HEK293 (cell line): ENCODE results near the gene NPHP4.

Experiments
- CTCF ChIA-PET: fragments of 350-600 bp; formaldehyde crosslinking; extraction: SDS; loops from one replicate; lab custom pipeline; 2021; ENCODE audit warnings: antibody characterized with exemption; lab: Yijun Ruan, JAX
- POLR2A ChIA-PET: fragments of 300-600 bp; formaldehyde crosslinking; extraction: SDS; loops from one replicate; lab custom pipeline; 2020; ENCODE audit warnings: antibody characterized with exemption, inconsistent platforms; lab: Yijun Ruan, JAX
- H3K27ac ChIP-seq: fragments of 200-500 bp; sonication (Bioruptor generic); 2 replicates; pipeline ENCODE4 v1.5.1; 2014; ENCODE audit warnings: low read depth, low read length, control low read depth, inconsistent platforms; ENCODE audit errors: extremely low read depth
- H3K36me3 ChIP-seq, 2 experiments: fragments of 200-500 bp in 1 of 2; sonication (Bioruptor generic) in 1 of 2; 1 replicate in 1 of 2; 2 replicates in 1 of 2; pipeline ENCODE4 v1.5.1; 2014 to 2017; ENCODE audit warnings: inconsistent platforms in 2 of 2, low read length in 2 of 2; ENCODE audit not compliant: control insufficient read depth in 2 of 2, insufficient read depth in 1 of 2
- H3K4me1 ChIP-seq: fragments of 200-500 bp; sonication (Bioruptor generic); 2 replicates; pipeline ENCODE4 v1.5.1; 2014; ENCODE audit warnings: mild to moderate bottlenecking, low read length, inconsistent platforms; ENCODE audit not compliant: control insufficient read depth, insufficient read depth
- H3K4me3 ChIP-seq: 2 replicates; pipeline ENCODE4 v1.5.1; 2011; ENCODE audit warnings: low read depth, mild to moderate bottlenecking, control low read depth, low read length, moderate library complexity
- H3K9me3 ChIP-seq: fragments of 200-500 bp; sonication (Bioruptor generic); 2 replicates; pipeline ENCODE4 v1.5.1; 2014; ENCODE audit warnings: low read depth, low read length, inconsistent platforms; ENCODE audit not compliant: control insufficient read depth, insufficient read depth
- BCL11A ChIP-seq: fragments of 450-650 bp; formaldehyde crosslinking; IDR thresholded peaks from 2 replicates; pipeline ENCODE4 v1.5.1; 2016; ENCODE audit warnings: low read depth, missing biosample characterization, missing genetic modification characterization
- GFI1B ChIP-seq: fragments of 450-650 bp; formaldehyde crosslinking; IDR thresholded peaks from 2 replicates; pipeline ENCODE4 v1.5.1; 2016; ENCODE audit warnings: missing biosample characterization, missing genetic modification characterization
- HOXA7 ChIP-seq: sonication (generic); formaldehyde crosslinking; IDR thresholded peaks from 2 replicates; pipeline ENCODE4 v1.8.1; 2022; ENCODE audit warnings: missing genetic modification reagents, borderline replicate concordance
- KLF10 ChIP-seq: fragments of 450-650 bp; IDR thresholded peaks from 2 replicates; pipeline ENCODE4 v1.5.1; 2018; ENCODE audit warnings: missing biosample characterization, mild to moderate bottlenecking, missing genetic modification characterization
- KLF16 ChIP-seq: fragments of 450-650 bp; formaldehyde crosslinking; IDR thresholded peaks from 2 replicates; pipeline ENCODE4 v1.5.1; 2017; ENCODE audit warnings: missing biosample characterization, missing genetic modification characterization
- MZF1 ChIP-seq: fragments of 450-650 bp; formaldehyde crosslinking; IDR thresholded peaks from 2 replicates; pipeline ENCODE4 v1.5.1; 2017; ENCODE audit warnings: missing biosample characterization, missing genetic modification characterization, borderline replicate concordance
- PRDM1 ChIP-seq: fragments of 450-650 bp; formaldehyde crosslinking; IDR thresholded peaks from 2 replicates; pipeline ENCODE4; 2016; ENCODE audit warnings: missing biosample characterization, missing genetic modification characterization
- REPIN1 ChIP-seq: fragments of 450-650 bp; formaldehyde crosslinking; IDR thresholded peaks from 2 replicates; pipeline ENCODE4 v1.5.1; 2017; ENCODE audit warnings: missing biosample characterization, missing genetic modification characterization, low read depth
- TCF7L2 ChIP-seq: IDR thresholded peaks from 2 replicates; pipeline ENCODE4 v1.6.1; 2011; ENCODE audit warnings: low read depth, mild to moderate bottlenecking, inconsistent platforms, low read length, moderate library complexity, borderline replicate concordance
- ZBTB1 ChIP-seq: fragments of 450-650 bp; formaldehyde crosslinking; IDR thresholded peaks from 2 replicates; pipeline ENCODE4 v1.5.1; 2016; ENCODE audit warnings: missing biosample characterization, missing genetic modification characterization
- ZBTB26 ChIP-seq: fragments of 450-650 bp; formaldehyde crosslinking; optimal IDR thresholded peaks from 2 replicates; pipeline ENCODE3; 2016; ENCODE audit warnings: missing biosample characterization, mild to moderate bottlenecking, missing genetic modification characterization
- ZBTB48 ChIP-seq: fragments of 450-650 bp; formaldehyde crosslinking; IDR thresholded peaks from 2 replicates; pipeline ENCODE4 v1.5.1; 2016; ENCODE audit warnings: missing biosample characterization, missing genetic modification characterization
- ZBTB8A ChIP-seq: fragments of 450-650 bp; formaldehyde crosslinking; IDR thresholded peaks from 2 replicates; pipeline ENCODE4 v1.5.1; 2016; ENCODE audit warnings: missing biosample characterization, missing genetic modification characterization
- ZFHX2 ChIP-seq: fragments of 450-650 bp; formaldehyde crosslinking; conservative IDR thresholded peaks from 2 replicates; pipeline ENCODE4 v1.5.1; 2016; ENCODE audit warnings: missing biosample characterization, missing genetic modification characterization
- ZNF114 ChIP-seq: fragments of 450-650 bp; formaldehyde crosslinking; IDR thresholded peaks from 2 replicates; pipeline ENCODE4 v1.5.0; 2017; ENCODE audit warnings: missing biosample characterization, missing genetic modification characterization
- ZNF221 ChIP-seq: fragments of 450-650 bp; formaldehyde crosslinking; IDR thresholded peaks from 2 replicates; pipeline ENCODE4 v1.5.1; 2017; ENCODE audit warnings: missing biosample characterization, missing genetic modification characterization, borderline replicate concordance
- ZNF266 ChIP-seq: fragments of 450-650 bp; formaldehyde crosslinking; IDR thresholded peaks from 2 replicates; pipeline ENCODE4 v1.5.1; 2016; ENCODE audit warnings: missing biosample characterization, missing genetic modification characterization, low read depth
- ZNF426 ChIP-seq: fragments of 450-650 bp; formaldehyde crosslinking; IDR thresholded peaks from 2 replicates; pipeline ENCODE4 v1.5.1; 2017; ENCODE audit warnings: missing biosample characterization, missing genetic modification characterization, mild to moderate bottlenecking, inconsistent platforms, moderate library complexity
- ZNF449 ChIP-seq: fragments of 450-650 bp; formaldehyde crosslinking; IDR thresholded peaks from 2 replicates; pipeline ENCODE4 v1.5.1; 2017; ENCODE audit warnings: missing biosample characterization, mild to moderate bottlenecking, missing genetic modification characterization, moderate library complexity
- ZNF518A ChIP-seq: fragments of 450-650 bp; formaldehyde crosslinking; conservative IDR thresholded peaks from 2 replicates; pipeline ENCODE4 v1.5.1; 2016; ENCODE audit warnings: low read depth, missing biosample characterization, missing genetic modification characterization
- ZNF701 ChIP-seq: fragments of 450-650 bp; formaldehyde crosslinking; IDR thresholded peaks from 2 replicates; pipeline ENCODE4 v1.5.1; 2016; ENCODE audit warnings: missing biosample characterization, missing genetic modification characterization
- ZNF704 ChIP-seq: fragments of 450-650 bp; formaldehyde crosslinking; IDR thresholded peaks from 2 replicates; pipeline ENCODE4 v1.5.1; 2016; ENCODE audit warnings: missing biosample characterization, missing genetic modification characterization
- ZSCAN30 ChIP-seq: fragments of 450-650 bp; IDR thresholded peaks from 2 replicates; pipeline ENCODE4 v1.5.1; 2018; ENCODE audit warnings: missing biosample characterization, mild to moderate bottlenecking, missing genetic modification characterization, moderate library complexity
- ZSCAN5A ChIP-seq: fragments of 450-650 bp; formaldehyde crosslinking; IDR thresholded peaks from 2 replicates; pipeline ENCODE4 v1.5.1; 2016; ENCODE audit warnings: missing biosample characterization, missing genetic modification characterization

Gene NPHP4

GRCh38 chr1:5901150-5901549, 91.1 kb downstream of the NPHP4 start:
- CTCF ChIA-PET, result no interaction called here
- peaks cover 0 to 66% of the 10 kb centered on the region in 2 experiments; a peak in 1 of 3 replicates for H3K36me3 ChIP-seq

GRCh38 chr1:5898266-5898665, 94.0 kb downstream of the NPHP4 start:
- peaks cover 0 to 44% of the 10 kb centered on the region in 2 experiments; a peak in 1 of 3 replicates for H3K36me3 ChIP-seq
- TF ChIP-seq HOXA7 (CRISPR knock-in tag), result no peak
- TF ChIP-seq ZSCAN30 (tag by site-specific recombination), result no peak
- no peak for TF ChIP-seq TCF7L2
- no peak for TF ChIP-seq ZBTB48
- TF ChIP-seq ZNF114 (tag by site-specific recombination), result no peak
- no peak for TF ChIP-seq ZNF701 (tag by site-specific recombination)
- no peak for TF ChIP-seq KLF10 (tag by site-specific recombination)
- no peak for TF ChIP-seq ZNF426
- TF ChIP-seq ZBTB1 (tag by site-specific recombination), result no peak
- no peak for TF ChIP-seq ZNF518A (tag by site-specific recombination)
- TF ChIP-seq ZNF221 (tag by site-specific recombination), result no peak
- TF ChIP-seq ZNF266 (tag by site-specific recombination), result no peak
- TF ChIP-seq ZNF449 (tag by site-specific recombination), result no peak
- no peak for TF ChIP-seq ZNF704
- TF ChIP-seq MZF1 (tag by site-specific recombination), result no peak
- no peak for TF ChIP-seq ZSCAN5A (tag by site-specific recombination)
- TF ChIP-seq, all 188 proteins: peak for 0
- ChIA-PET POLR2A (no interaction called here), CTCF (interaction anchor here (0.5 kb wide), 1 partner anchor 1113 kb away, joined by 3 read pairs; no protein-coding TSS in a partner anchor)
- Histone ChIP-seq H3K27ac (no peak overlapping the region), H3K4me1 (no peaks in the 10 kb centered on the region), H3K4me3 (no peak overlapping the region), H3K9me3 (no peaks in the 10 kb centered on the region)

More at GRCh38 chr1:5901150-5901549, 91.1 kb downstream of the NPHP4 start:
- POLR2A ChIA-PET, result no interaction called here
- no peak overlapping the region for H3K27ac ChIP-seq
- H3K4me3 ChIP-seq, result no peak overlapping the region
- TF ChIP-seq REPIN1 (tag by site-specific recombination), result no peak
- no peak for TF ChIP-seq PRDM1
- no peak for TF ChIP-seq ZBTB8A (tag by site-specific recombination)
- no peak for TF ChIP-seq KLF16
- TF ChIP-seq GFI1B, result no peak
- no peak for TF ChIP-seq ZNF701 (tag by site-specific recombination)
- TF ChIP-seq ZBTB26 (tag by site-specific recombination), result no peak
- no peak for TF ChIP-seq ZFHX2 (tag by site-specific recombination)
- no peak for TF ChIP-seq BCL11A (tag by site-specific recombination)
- TF ChIP-seq ZSCAN30 (tag by site-specific recombination), result no peak
- TF ChIP-seq, all 188 proteins: peak for 0
- H3K9me3 ChIP-seq, result no peaks in the 10 kb centered on the region
- H3K4me1 ChIP-seq, result no peaks in the 10 kb centered on the region
